ENCODE data around the gene PPP4R4.

DNA sequence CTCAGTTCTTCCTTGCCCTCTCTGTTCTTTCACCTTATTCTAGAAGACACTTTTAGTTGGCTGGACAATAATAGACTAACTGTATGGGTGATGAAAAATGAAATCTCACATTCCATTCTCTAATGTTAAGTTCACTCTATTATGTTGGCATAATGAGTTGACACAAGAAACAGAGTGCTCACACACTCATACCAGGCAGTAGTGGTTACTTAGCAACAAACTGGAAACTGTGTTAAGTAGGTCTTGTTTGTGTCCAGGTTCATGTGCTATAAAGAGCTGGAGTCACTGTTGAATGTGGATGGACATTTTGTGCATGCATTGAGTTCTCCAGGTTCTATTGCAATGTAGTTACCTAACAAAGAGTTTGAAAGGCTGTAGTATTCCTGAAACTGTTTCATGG lies 16.9 kb upstream of the PPP4R4 start:
- TF ChIP-seq POLR2A (IDR thresholded peaks at IDR 0.05; ENCODE audit: low read length) (no peak), GATA1 (IDR thresholded peaks at IDR 0.05; ENCODE audit: low read depth, low read length) (no peak)

Measured in erythroblast (primary cell).